ENCODE measurements around the gene TBX22. TPM values are rescaled to one million over a fixed set of nuclear protein-coding genes. Genes with fewer than 3 reads are reported as not detected.

TBX22 gene, protein sequence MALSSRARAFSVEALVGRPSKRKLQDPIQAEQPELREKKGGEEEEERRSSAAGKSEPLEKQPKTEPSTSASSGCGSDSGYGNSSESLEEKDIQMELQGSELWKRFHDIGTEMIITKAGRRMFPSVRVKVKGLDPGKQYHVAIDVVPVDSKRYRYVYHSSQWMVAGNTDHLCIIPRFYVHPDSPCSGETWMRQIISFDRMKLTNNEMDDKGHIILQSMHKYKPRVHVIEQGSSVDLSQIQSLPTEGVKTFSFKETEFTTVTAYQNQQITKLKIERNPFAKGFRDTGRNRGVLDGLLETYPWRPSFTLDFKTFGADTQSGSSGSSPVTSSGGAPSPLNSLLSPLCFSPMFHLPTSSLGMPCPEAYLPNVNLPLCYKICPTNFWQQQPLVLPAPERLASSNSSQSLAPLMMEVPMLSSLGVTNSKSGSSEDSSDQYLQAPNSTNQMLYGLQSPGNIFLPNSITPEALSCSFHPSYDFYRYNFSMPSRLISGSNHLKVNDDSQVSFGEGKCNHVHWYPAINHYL
- total RNA-seq = not detected in 2 replicates

DNA sequence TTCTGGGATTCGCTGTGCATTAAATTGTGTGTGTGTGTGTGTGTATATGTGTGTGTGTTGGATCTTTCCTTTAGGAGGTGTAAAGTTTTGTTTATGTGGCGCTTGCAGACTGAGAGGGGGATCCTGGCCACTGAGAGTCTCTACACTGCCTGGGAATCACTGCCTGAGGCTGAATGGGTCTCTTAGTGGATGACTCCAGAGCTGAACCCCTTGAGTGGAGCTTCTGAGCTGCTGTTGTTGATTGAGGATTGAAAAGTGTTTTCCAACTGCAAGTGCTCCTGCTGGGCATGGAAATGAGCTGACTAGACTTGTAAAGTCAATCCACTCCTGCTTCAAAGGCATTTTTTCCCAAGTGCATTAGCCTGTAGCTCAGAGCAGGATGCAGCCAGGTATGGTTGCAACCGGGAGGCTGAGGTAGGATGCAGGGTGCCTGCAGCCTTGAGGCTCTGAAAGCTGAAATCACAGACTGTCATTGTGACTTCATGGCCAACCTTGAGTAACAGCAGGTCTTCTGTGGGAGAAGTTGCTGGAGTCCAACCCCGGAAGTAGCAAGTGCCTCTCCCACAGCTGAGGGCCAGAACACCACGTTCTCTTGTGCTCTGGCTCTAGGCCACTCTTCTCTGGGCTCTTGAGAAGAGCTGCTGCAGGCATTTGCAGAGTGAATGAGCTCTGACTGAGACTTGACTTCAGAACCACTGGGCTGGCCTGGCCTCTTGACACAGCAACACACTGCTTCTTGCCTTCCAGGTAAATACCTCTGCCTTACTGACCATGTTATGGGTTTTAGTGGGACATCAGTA lies at the start of gene TBX22:
TSS of gene TBX22 (plus strand) at position 613 of the 800 bp plus-strand sequence. CDS start 7,517 bp downstream, outside the sequence.
- no peak for DNase-seq (ENCODE audit: low read depth)
- H3K4me3 ChIP-seq (ENCODE audit: low read depth, low read length) = no peak within 1 kb of the TSS
- TF ChIP-seq, protein P1, sequence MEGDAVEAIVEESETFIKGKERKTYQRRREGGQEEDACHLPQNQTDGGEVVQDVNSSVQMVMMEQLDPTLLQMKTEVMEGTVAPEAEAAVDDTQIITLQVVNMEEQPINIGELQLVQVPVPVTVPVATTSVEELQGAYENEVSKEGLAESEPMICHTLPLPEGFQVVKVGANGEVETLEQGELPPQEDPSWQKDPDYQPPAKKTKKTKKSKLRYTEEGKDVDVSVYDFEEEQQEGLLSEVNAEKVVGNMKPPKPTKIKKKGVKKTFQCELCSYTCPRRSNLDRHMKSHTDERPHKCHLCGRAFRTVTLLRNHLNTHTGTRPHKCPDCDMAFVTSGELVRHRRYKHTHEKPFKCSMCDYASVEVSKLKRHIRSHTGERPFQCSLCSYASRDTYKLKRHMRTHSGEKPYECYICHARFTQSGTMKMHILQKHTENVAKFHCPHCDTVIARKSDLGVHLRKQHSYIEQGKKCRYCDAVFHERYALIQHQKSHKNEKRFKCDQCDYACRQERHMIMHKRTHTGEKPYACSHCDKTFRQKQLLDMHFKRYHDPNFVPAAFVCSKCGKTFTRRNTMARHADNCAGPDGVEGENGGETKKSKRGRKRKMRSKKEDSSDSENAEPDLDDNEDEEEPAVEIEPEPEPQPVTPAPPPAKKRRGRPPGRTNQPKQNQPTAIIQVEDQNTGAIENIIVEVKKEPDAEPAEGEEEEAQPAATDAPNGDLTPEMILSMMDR (conservative IDR thresholded peaks at IDR 0.05; ENCODE audit: low read depth, low read length) = no peak

DNA sequence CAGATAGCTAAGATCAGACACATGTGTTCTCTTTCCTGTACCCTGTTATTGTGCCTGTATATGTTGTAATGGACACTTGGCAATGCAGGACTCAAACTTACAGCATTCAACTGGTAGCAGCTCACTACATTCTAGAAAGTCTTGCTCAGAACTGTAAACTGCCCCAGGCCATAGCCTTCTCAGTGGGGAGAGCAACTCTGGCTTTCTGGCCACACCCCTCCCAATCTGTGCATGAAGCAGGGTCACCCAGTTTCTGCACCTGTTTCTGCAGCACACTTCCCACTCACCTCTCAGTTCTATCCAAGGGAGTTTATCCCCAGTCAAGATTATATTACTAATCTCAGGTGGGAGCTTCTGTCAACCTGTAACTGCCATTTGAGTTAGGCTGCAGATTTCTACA lies 38.9 kb upstream of the TBX22 start:
- DNase-seq (ENCODE audit: low read depth) = no peak
- H3K4me3 ChIP-seq (ENCODE audit: low read depth, low read length) = no peak overlapping the region
- TF ChIP-seq, protein P1 (conservative IDR thresholded peaks at IDR 0.05; ENCODE audit: low read depth, low read length) = no peak

DNA sequence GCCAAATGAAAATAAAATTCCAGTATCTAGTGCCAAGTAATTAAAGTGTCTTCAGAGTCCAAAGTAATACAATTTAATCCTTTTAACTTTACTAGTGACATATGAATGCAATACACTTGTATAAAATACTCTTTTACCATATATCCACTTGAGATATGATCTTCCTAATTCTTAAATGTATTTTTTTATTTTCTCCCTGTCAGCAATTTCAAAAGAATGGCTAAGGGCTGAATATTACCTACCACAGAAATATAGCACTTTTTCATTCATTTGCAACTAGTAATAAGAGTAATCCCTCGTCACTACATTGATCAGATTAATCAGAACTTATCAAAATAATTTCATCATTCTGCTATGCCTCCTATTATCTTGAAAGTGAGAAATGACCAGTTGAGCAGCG lies 10.1 kb upstream of the TBX22 start:
- TF ChIP-seq, protein P1 (conservative IDR thresholded peaks at IDR 0.05; ENCODE audit: low read depth, low read length) = no peak
- no peak for DNase-seq (ENCODE audit: low read depth)
- no peak overlapping the region for H3K4me3 ChIP-seq (ENCODE audit: low read depth, low read length)

DNA sequence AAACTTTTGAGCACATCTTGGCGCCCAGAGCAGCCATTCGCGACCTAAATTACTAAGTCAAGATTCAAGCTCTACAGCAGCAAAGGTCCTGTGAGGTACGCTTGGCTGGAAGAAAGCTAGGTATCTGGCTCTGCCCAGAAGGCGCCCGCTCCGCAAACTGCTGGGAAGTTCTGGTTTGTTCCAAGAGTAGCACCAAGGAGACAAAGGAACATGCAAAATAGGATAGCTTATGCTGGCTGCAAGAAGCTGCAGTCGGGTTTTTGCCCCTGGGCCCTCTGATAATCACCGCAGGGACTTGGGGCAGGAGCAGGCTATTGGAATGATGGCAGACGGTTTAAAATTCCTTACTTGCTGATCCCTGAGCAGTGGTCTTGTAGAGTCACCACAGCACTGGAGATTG lies 3.0 kb upstream of the TBX22 start:
- TF ChIP-seq, protein P1 (conservative IDR thresholded peaks at IDR 0.05; ENCODE audit: low read depth, low read length) = no peak
- H3K4me3 ChIP-seq (ENCODE audit: low read depth, low read length) = no peak overlapping the region
- no peak for DNase-seq (ENCODE audit: low read depth)

DNA sequence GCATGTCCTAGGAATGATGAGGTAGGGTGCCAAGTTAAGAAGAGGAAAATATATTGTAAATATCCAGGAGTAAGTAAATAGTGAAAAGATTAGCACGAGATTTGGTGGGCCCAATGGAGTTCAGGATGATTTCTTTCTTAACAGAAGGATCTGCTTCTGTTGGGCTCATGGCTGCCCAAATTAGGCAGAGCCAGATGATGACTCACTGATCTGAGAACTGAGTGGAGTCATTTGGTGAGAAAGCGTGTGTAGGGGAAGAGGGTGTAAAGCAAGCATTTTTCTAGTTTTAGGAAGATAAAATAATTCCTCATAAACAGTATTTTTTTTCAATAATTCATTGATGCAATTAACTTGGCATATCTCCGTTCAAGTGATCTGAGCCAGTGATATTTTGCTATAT lies 1.6 kb downstream of the TBX22 start:
- TF ChIP-seq, protein P1 (conservative IDR thresholded peaks at IDR 0.05; ENCODE audit: low read depth, low read length) = no peak
- H3K4me3 ChIP-seq (ENCODE audit: low read depth, low read length) = no peak overlapping the region
- DNase-seq (ENCODE audit: low read depth) = no peak

DNA sequence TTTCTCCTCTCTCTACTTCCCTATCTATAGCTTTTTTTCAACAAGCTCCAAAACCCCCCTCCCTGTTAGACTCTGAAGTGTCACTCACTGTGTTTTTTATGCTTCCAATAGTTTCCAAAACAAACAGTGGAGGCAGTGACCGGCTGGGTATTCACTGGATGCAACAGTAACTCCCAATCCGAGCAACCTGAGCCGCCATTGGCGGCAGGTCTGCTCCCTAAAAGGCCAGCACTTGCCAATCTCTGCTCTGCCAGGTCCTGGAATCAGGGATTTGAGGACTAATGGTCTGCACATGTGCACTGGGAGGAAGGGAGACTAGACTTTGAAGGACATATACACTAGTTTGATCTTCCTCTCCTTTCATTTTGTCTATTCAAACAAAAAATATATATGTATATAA lies 7.1 kb downstream of the TBX22 start:
- H3K4me3 ChIP-seq (ENCODE audit: low read depth, low read length) = no peak overlapping the region
- DNase-seq (ENCODE audit: low read depth) = no peak
- TF ChIP-seq, protein P1 (conservative IDR thresholded peaks at IDR 0.05; ENCODE audit: low read depth, low read length) = no peak
